Glutamatergic neuron (in vitro differentiated cells): ENCODE measurements around the gene FAM177B. TPM values are rescaled to one million over a fixed set of nuclear protein-coding genes. Genes with fewer than 3 reads are reported as not detected.

Experiments
- DNase-seq: peaks from one replicate; pipeline ENCODE4 v3.0.0; 2022
- H3K27ac Mint-ChIP-seq: one replicate; pipeline ENCODE4 v1.8.0; 2020; ENCODE audit warnings: mild to moderate bottlenecking, mixed read lengths, inconsistent platforms; ENCODE audit not compliant: unreplicated experiment
- H3K27me3 Mint-ChIP-seq: one replicate; pipeline ENCODE4 v1.8.0; 2020; ENCODE audit warnings: mild to moderate bottlenecking, moderate library complexity, mixed read lengths, inconsistent platforms; ENCODE audit not compliant: unreplicated experiment
- H3K36me3 Mint-ChIP-seq: one replicate; pipeline ENCODE4 v1.8.0; 2020; ENCODE audit warnings: mild to moderate bottlenecking, mixed read lengths, inconsistent platforms; ENCODE audit not compliant: unreplicated experiment
- H3K4me1 Mint-ChIP-seq: one replicate; pipeline ENCODE4 v1.8.0; 2020; ENCODE audit warnings: mild to moderate bottlenecking, low read depth, mixed read lengths, inconsistent platforms; ENCODE audit not compliant: unreplicated experiment
- H3K4me3 Mint-ChIP-seq: one replicate; pipeline ENCODE4 v1.8.0; 2020; ENCODE audit warnings: mild to moderate bottlenecking, mixed read lengths, inconsistent platforms; ENCODE audit not compliant: unreplicated experiment
- H3K9me3 Mint-ChIP-seq: one replicate; pipeline ENCODE4 v1.8.0; 2020; ENCODE audit warnings: mild to moderate bottlenecking, moderate library complexity, mixed read lengths, inconsistent platforms; ENCODE audit not compliant: unreplicated experiment
- CTCF ChIP-seq: fragments of 200-600 bp; sonication (generic); IDR thresholded peaks from one replicate; pipeline ENCODE4 v1.5.0; 2021; ENCODE audit not compliant: partially characterized antibody, unreplicated experiment
- total RNA-seq: library from RNA; stranded (reverse); fragmentation: NEBNext Ultra II Directional; extraction: Animal tissue kit (Norgen Biotek cat#: 25700); gene quantifications from one replicate; pipeline ENCODE4 v1.2.1, GENCODE V29; 2021; ENCODE audit not compliant: unreplicated experiment

The FAM177B gene
- total RNA-seq, 1 donor from 2014 or later = not detected

DNA sequence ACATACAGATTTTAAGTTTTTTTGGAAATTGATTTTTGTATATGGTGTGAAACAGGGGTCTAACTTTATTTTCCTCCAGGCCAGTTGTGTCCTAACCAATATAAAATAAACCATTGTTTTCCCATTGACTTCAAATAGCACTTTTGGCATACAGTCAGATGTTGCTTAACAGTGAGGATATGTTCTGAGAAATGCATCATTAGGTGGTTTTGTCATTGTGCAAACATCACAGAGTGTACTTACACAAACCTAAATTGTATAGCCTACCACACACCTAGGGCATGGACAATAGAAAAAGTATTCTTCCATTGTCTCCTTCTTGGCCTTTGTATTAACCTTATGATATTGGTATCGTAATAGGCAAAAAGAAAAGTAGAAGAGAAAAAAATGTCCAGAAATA lies 40.5 kb downstream of the FAM177B start:
- H3K4me1 Mint-ChIP-seq = peaks cover 11% of the 10 kb centered on the region
- no peak overlapping the region for H3K4me3 Mint-ChIP-seq
- peaks cover 2% of the 10 kb centered on the region for H3K9me3 Mint-ChIP-seq
- no peak for DNase-seq
- H3K36me3 Mint-ChIP-seq = no peaks in the 10 kb centered on the region
- H3K27ac Mint-ChIP-seq = no peak overlapping the region
- no peak for TF ChIP-seq CTCF
- H3K27me3 Mint-ChIP-seq = no peaks in the 10 kb centered on the region

- H3K27me3 Mint-ChIP-seq = no peaks in the 10 kb centered on the region
- H3K4me3 Mint-ChIP-seq = no peak overlapping the region
- peaks cover 6% of the 10 kb centered on the region for H3K4me1 Mint-ChIP-seq
- peaks cover 2% of the 10 kb centered on the region for H3K9me3 Mint-ChIP-seq
- no peak for DNase-seq
- no peaks in the 10 kb centered on the region for H3K36me3 Mint-ChIP-seq
- no peak overlapping the region for H3K27ac Mint-ChIP-seq
- TF ChIP-seq CTCF = no peak
Measured at GRCh38 chr1:222777977-222778376, 41.0 kb downstream of the FAM177B start.

DNA sequence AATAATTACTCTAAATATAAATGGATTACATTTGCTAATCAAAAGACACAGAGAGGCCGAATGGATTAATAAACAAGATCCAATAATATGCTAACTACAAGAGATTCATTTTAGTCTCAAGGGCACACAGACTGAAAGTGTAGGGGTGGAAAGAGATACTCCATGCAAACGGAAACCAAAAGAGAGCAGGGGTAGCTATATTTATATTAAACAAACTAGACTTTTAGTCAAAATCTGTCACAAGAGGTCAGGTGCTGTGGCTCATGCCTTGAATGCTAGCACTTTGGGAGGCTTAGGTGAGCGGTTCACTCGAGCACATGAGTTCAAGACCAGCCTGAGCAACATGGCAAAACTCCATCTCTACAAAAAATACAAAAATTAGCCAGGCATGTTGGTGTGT lies 44.2 kb downstream of the FAM177B start:
- Mint-ChIP-seq H3K9me3 (peaks cover 2% of the 10 kb centered on the region), H3K36me3 (no peaks in the 10 kb centered on the region), H3K27ac (no peak overlapping the region), H3K27me3 (no peaks in the 10 kb centered on the region), H3K4me3 (no peak overlapping the region), H3K4me1 (no peaks in the 10 kb centered on the region)
- no peak for TF ChIP-seq CTCF
- no peak for DNase-seq

DNA sequence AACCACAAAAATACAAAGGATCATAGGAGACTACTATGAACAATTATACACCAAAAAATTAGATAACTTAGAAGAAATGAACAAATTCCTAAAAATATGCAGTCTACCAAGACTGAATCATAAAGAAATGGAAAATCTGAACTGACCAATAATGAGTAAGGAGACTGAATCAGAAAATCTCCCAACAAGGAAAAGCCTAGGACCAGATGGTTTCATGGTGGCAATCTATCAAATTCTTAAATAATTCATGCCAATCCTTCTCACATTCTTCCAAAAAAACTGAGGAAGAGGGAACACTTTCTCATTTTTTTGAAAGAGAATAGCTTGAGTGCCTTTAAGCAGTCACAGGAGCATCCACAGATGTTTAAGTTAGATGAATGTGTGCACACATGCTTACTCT lies 46.0 kb downstream of the FAM177B start:
- Mint-ChIP-seq H3K9me3 (peaks cover 2% of the 10 kb centered on the region), H3K27me3 (no peaks in the 10 kb centered on the region), H3K4me1 (no peaks in the 10 kb centered on the region), H3K36me3 (no peaks in the 10 kb centered on the region), H3K27ac (no peak overlapping the region), H3K4me3 (no peak overlapping the region)
- no peak for TF ChIP-seq CTCF
- DNase-seq = no peak

GRCh38 chr1:222784371-222784770 lies 47.4 kb downstream of the FAM177B start:
- TF ChIP-seq CTCF = no peak
- Mint-ChIP-seq H3K27me3 (no peaks in the 10 kb centered on the region), H3K36me3 (no peaks in the 10 kb centered on the region), H3K9me3 (peaks cover 2% of the 10 kb centered on the region), H3K4me3 (no peak overlapping the region), H3K4me1 (no peaks in the 10 kb centered on the region), H3K27ac (no peak overlapping the region)
- DNase-seq = no peak
